SH-SY5Y (cell line): ENCODE measurements around the gene RFNG.

Experiments used
- GATA2 ChIP-seq: IDR thresholded peaks from 2 replicates; pipeline ENCODE4 v1.6.1; 2011; ENCODE audit warnings: mild to moderate bottlenecking, low read depth, low read length
- GATA3 ChIP-seq: IDR thresholded peaks from 2 replicates; pipeline ENCODE4 v1.6.1; 2011; ENCODE audit warnings: low read depth, mild to moderate bottlenecking, low read length, moderate library complexity

The RFNG gene

GRCh38 chr17:82017612-82018151, 33.9 kb downstream of the RFNG start:
- no peak for TF ChIP-seq GATA2
- no peak for TF ChIP-seq GATA3

GRCh38 chr17:82016875-82017459, 34.6 kb downstream of the RFNG start:
- TF ChIP-seq GATA2: no peak
- no peak for TF ChIP-seq GATA3

- no peak for TF ChIP-seq GATA3
- TF ChIP-seq GATA2: no peak
These were observed 35.3 kb downstream of the RFNG start for GRCh38 chr17:82016061-82016874.

GRCh38 chr17:82015311-82015971, 36.2 kb downstream of the RFNG start:
- TF ChIP-seq GATA2 (no peak), GATA3 (no peak)

- TF ChIP-seq GATA2: no peak
- no peak for TF ChIP-seq GATA3
These were observed 36.7 kb downstream of the RFNG start for GRCh38 chr17:82014971-82015310.

- no peak for TF ChIP-seq GATA2
- TF ChIP-seq GATA3: no peak
These were observed 37.2 kb downstream of the RFNG start for GRCh38 chr17:82014432-82014831.

GRCh38 chr17:82013772-82014321, 37.8 kb downstream of the RFNG start:
- TF ChIP-seq GATA3: no peak

- TF ChIP-seq GATA2 (no peak), GATA3 (no peak)
These were observed 38.3 kb downstream of the RFNG start for GRCh38 chr17:82013341-82013740.

- TF ChIP-seq GATA3 (no peak), GATA2 (no peak)
These were observed 38.8 kb downstream of the RFNG start for GRCh38 chr17:82012640-82013295.

- TF ChIP-seq GATA2 (no peak), GATA3 (no peak)
These were observed 39.4 kb downstream of the RFNG start for GRCh38 chr17:82012261-82012639.

- TF ChIP-seq GATA3 (no peak), GATA2 (no peak)
These were observed 39.9 kb downstream of the RFNG start for GRCh38 chr17:82011617-82012187.

- TF ChIP-seq GATA2 (no peak), GATA3 (no peak)
These were observed 40.8 kb downstream of the RFNG start for GRCh38 chr17:82010575-82011525.

- no peak for TF ChIP-seq GATA3
- no peak for TF ChIP-seq GATA2
These were observed 42.2 kb downstream of the RFNG start for GRCh38 chr17:82009413-82009812.
